Ovary (tissue), 9 donors: ENCODE data around the gene RD3L. TPM values are rescaled to one million over a fixed set of nuclear protein-coding genes. Genes with fewer than 3 reads are reported as not detected.

Experiments used
- DNase-seq, 5 donors: peaks; one replicate each; pipeline ENCODE4 v3.0.0-alpha.2; 2019 to 2020
- H3K27ac ChIP-seq, 2 donors: fragments of 200-600 bp; one replicate each; pipeline versions ENCODE4 v1.5.1 to v1.8.0; 2019 to 2022
- H3K27me3 ChIP-seq: fragments of 200-600 bp; one replicate; pipeline ENCODE4 v1.8.0; 2022
- H3K36me3 ChIP-seq: fragments of 200-600 bp; sonication (generic); one replicate; pipeline ENCODE4 v1.5.1; 2019
- H3K4me1 ChIP-seq: one replicate; pipeline ENCODE4 v1.8.1; 2013; ENCODE audit warnings: mild to moderate bottlenecking, moderate library complexity; ENCODE audit not compliant: insufficient read depth
- H3K4me3 ChIP-seq: fragments of 200-600 bp; sonication (generic); one replicate; pipeline ENCODE4 v1.5.1; 2017
- H3K9me3 ChIP-seq, 2 donors: fragments of 200-600 bp in 1 of 2; sonication (generic) in 1 of 2; one replicate each; pipeline versions ENCODE4 v1.5.1 to v1.8.1; 2013 to 2019; ENCODE audit warnings: mild to moderate bottlenecking in 1 of 2, moderate library complexity in 1 of 2
- CTCF ChIP-seq, 3 donors: fragments of 450-650 bp in 2 of 3; fragments of 200-600 bp in 1 of 3; IDR thresholded peaks; one replicate each; pipeline versions ENCODE4 v1.5.1 to v1.8.0; 2016 to 2022; ENCODE audit warnings: antibody characterized with exemption in 3 of 3, mild to moderate bottlenecking in 1 of 3
- EP300 ChIP-seq: sonication (generic); formaldehyde crosslinking; IDR thresholded peaks from one replicate; pipeline ENCODE4 v1.6.1; 2017; ENCODE audit warnings: antibody characterized with exemption
- POLR2A ChIP-seq: fragments of 450-650 bp; IDR thresholded peaks from one replicate; pipeline ENCODE4 v1.6.1; 2017; ENCODE audit warnings: antibody characterized with exemption, mild to moderate bottlenecking, moderate library complexity
- WGBS, 3 donors: extraction: QIAGEN DNeasy Blood & Tissue Kit in 1 of 3; methylation state at CpG; one replicate each; pipeline versions ENCODE4 v1.1.5 to v1.1.7; 2013 to 2017; 5-methylcytosine and 5-hydroxymethylcytosine counted together
- intact Hi-C, 4 donors: fragments of 100-400 bp; cut with DNase I; formaldehyde crosslinking; loops; one replicate each; pipeline versions ENCODE4 v1.11.0 to v1.15.1; 2022 to 2023
- polyA plus RNA-seq, 2 donors: library from polyadenylated mRNA; stranded (reverse); fragments of 200-250 nt in 1 of 2; fragments of 350-450 nt in 1 of 2; fragmentation: Illumina TruSeq in 1 of 2; extraction: RNeasy Lipid Tissue Mini Kit (QIAGEN cat#74804) in 1 of 2; gene quantifications; one replicate each; pipeline ENCODE4 v1.2.3, GENCODE V29; 2013 to 2014
- total RNA-seq, 7 donors: library from RNA; depleted of rRNA in 2 of 7; stranded (reverse); fragments of >200 nt in 2 of 7; fragmentation: NEBNext Ultra II Directional in 3 of 7; extraction: Animal tissue kit (Norgen Biotek cat#: 25700) in 3 of 7; gene quantifications; one replicate each; pipeline versions ENCODE4 v1.1.0 to v1.2.4, GENCODE V29; 2016 to 2023
- donor health status: DM: no; HTN: no; CAD: no; lungs with moderate emphysema.
- donor health status: DM: no; HTN: no; CAD: no.
- donor health status: Bipolar disorder and iron deficiency.
- donor health status: DM: yes; HTN: yes; CAD: no.
- donor health status: DM: no; HTN: no; CAD: no.
- donor health status: DM: yes; HTN: yes; CAD: no.

Gene RD3L
- total and polyA plus RNA-seq, 9 donors: not detected

GRCh38 chr14:103897075-103897947 lies 45.0 kb downstream of the RD3L start:
- TF ChIP-seq CTCF (IDR thresholded peaks at IDR 0.05): no peak
- no peak for TF ChIP-seq EP300
- no peak for TF ChIP-seq POLR2A
- Histone ChIP-seq H3K4me1 (no peaks in the 10 kb centered on the region), H3K36me3 (no peaks in the 10 kb centered on the region), H3K27me3 (no peaks in the 10 kb centered on the region), H3K4me3 (no peak overlapping the region), H3K27ac (no peak overlapping the region), H3K9me3 (no peaks in the 10 kb centered on the region)
- intact Hi-C loops: loop anchor here in 3 of 4 donors (5.0 to 10.0 kb wide), 2 partner anchors 90 to 93 kb away; no protein-coding TSS in a partner anchor
- WGBS, 3 donors: 79 to 83% (median 80%) methylated on average over 27 of the region's 27 CpGs
- no peak for DNase-seq

GRCh38 chr14:103896578-103896977 lies 45.8 kb downstream of the RD3L start:
- TF ChIP-seq CTCF (IDR thresholded peaks at IDR 0.05): no peak
- H3K4me1 ChIP-seq: no peaks in the 10 kb centered on the region
- no peak overlapping the region for H3K4me3 ChIP-seq
- intact Hi-C loops: loop anchor here in 3 of 4 donors (5.0 to 10.0 kb wide), 2 partner anchors 89 to 92 kb away; no protein-coding TSS in a partner anchor
- no peaks in the 10 kb centered on the region for H3K36me3 ChIP-seq
- 69 to 77% (median 69%) methylated on average over 6 of the region's 6 CpGs for WGBS, 3 donors
- H3K9me3 ChIP-seq: no peaks in the 10 kb centered on the region
- no peak for DNase-seq
- no peaks in the 10 kb centered on the region for H3K27me3 ChIP-seq
- H3K27ac ChIP-seq: no peak overlapping the region

- intact Hi-C loops: loop anchor here in 3 of 4 donors (5.0 to 10.0 kb wide), 2 partner anchors 87 to 90 kb away; no protein-coding TSS in a partner anchor
- Histone ChIP-seq H3K36me3 (no peaks in the 10 kb centered on the region), H3K9me3 (no peaks in the 10 kb centered on the region), H3K4me1 (peaks cover 4% of the 10 kb centered on the region), H3K27ac (no peak overlapping the region), H3K4me3 (no peak overlapping the region), H3K27me3 (no peaks in the 10 kb centered on the region)
- no peak for TF ChIP-seq CTCF (IDR thresholded peaks at IDR 0.05)
- TF ChIP-seq POLR2A: no peak
- TF ChIP-seq EP300: no peak
- 87 to 92% (median 91%) methylated on average over 6 to 7 of the region's 7 CpGs for WGBS, 3 donors
- no peak for DNase-seq
Observed at GRCh38 chr14:103894723-103895059, 47.6 kb downstream of the RD3L start.

- no peaks in the 10 kb centered on the region for H3K27me3 ChIP-seq
- H3K4me1 ChIP-seq: peaks cover 7% of the 10 kb centered on the region
- no peak for DNase-seq
- no peaks in the 10 kb centered on the region for H3K36me3 ChIP-seq
- no peak overlapping the region for H3K27ac ChIP-seq
- H3K4me3 ChIP-seq: no peak overlapping the region
- H3K9me3 ChIP-seq: no peaks in the 10 kb centered on the region
- WGBS, 3 donors: 67 to 74% (median 68%) methylated on average over 26 of the region's 26 CpGs
- intact Hi-C loops: loop anchor here in 2 of 4 donors (10.0 kb wide), 1 partner anchor 89 kb away; no protein-coding TSS in a partner anchor
- TF ChIP-seq EP300 (no peak), CTCF (IDR thresholded peaks at IDR 0.05) (no peak), POLR2A (no peak)
Observed at GRCh38 chr14:103894034-103894722, 48.2 kb downstream of the RD3L start.
